Stimulated activated naive CD8-positive, alpha-beta T cell treated with anti-CD3 and anti-CD28 coated beads, Interleukin-15, amount 100 ng/mL, for 72 hours (primary cell): Measurements from ENCODE around the gene DPY19L1.
"Not testable (repeated sequence)": the region's sequence is repeated elsewhere in the genome, so short reads cannot be mapped to it uniquely, and the experiment has no call there.

Experiments used
- ATAC-seq: fragments of 150-1000 bp; cut with Tn5 transposase; 2 replicates; pipeline ENCODE4 v1.10.0; 2021; ENCODE audit warnings: mild to moderate bottlenecking, moderate library complexity
- DNase-seq, 2 donors: peaks; one replicate each; pipeline ENCODE4 v3.0.0; 2021 to 2022
- H3K27ac Mint-ChIP-seq, 2 donors: one replicate each; pipeline ENCODE4 v1.8.0; 2022; ENCODE audit warnings: mild to moderate bottlenecking in 2 of 2, mixed read lengths in 2 of 2, moderate library complexity in 2 of 2
- H3K27me3 Mint-ChIP-seq: one replicate; pipeline ENCODE4 v1.8.0; 2022; ENCODE audit warnings: mixed read lengths
- H3K4me1 Mint-ChIP-seq: one replicate; pipeline ENCODE4 v1.8.0; 2022; ENCODE audit warnings: mild to moderate bottlenecking, mixed read lengths
- H3K4me3 Mint-ChIP-seq, 2 donors: one replicate each; pipeline ENCODE4 v1.8.0; 2022; ENCODE audit warnings: mild to moderate bottlenecking in 2 of 2, mixed read lengths in 2 of 2, moderate library complexity in 1 of 2
- H3K9me3 Mint-ChIP-seq, 2 donors: one replicate each; pipeline ENCODE4 v1.8.0; 2022; ENCODE audit warnings: mixed read lengths in 2 of 2

The DPY19L1 gene

DNA sequence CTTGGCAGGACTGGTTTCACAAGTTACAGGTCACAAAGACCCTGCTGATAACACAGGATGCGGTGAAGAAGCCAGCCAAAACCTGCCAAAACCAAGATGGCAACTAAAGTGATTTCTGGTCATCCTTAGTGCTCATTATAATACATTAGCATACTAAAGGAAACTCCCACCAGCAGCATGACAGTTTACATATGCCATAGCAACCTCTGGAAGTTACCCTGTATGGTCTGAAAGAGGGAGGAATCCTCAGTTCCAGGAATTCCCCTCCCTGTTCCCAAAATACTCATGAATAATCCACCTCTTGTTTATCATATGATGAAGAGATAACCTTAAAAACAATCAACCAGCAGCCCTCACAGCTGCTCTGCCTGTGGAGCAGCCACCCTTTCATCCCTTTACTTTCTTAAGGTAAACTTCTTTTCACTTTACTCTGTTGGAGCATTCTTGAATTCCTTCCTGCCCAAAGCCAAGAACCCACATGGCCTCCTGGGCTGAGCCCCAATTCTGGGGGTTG, 21.9 kb downstream of the DPY19L1 start:
- Mint-ChIP-seq H3K4me1 (no peaks in the 10 kb centered on the region), H3K27me3 (no peaks in the 10 kb centered on the region), H3K9me3 (no peaks in the 10 kb centered on the region), H3K27ac (peak overlapping the region in 1 of 2 donors; percentile 57), H3K4me3 (no peak overlapping the region)
- DNase-seq (no peak), ATAC-seq (no peak)

DNA sequence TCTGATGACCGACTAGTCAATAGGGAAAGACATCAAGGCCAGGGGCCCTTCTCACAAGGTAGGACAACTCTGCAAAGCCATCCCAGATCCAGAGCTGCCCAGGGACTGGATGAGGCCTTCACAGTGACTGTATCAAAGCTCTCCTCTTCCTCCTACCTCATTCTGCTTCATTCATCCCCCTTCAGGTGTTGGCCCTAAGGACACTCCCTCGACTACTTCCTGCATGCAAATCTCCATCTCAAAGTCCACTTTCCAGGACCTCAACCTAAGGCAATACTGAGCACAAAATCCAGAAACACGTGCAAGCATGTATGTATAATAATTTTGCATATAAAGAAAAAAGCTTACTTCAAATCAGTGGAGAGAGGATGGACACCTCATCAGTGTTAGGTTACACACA, 25.1 kb downstream of the DPY19L1 start:
- no peak overlapping the region for H3K4me3 Mint-ChIP-seq
- no peaks in the 10 kb centered on the region for H3K4me1 Mint-ChIP-seq
- no peaks in the 10 kb centered on the region for H3K9me3 Mint-ChIP-seq
- no peak overlapping the region for H3K27ac Mint-ChIP-seq
- DNase-seq (no peak), ATAC-seq (no peak)
- no peaks in the 10 kb centered on the region for H3K27me3 Mint-ChIP-seq

DNA sequence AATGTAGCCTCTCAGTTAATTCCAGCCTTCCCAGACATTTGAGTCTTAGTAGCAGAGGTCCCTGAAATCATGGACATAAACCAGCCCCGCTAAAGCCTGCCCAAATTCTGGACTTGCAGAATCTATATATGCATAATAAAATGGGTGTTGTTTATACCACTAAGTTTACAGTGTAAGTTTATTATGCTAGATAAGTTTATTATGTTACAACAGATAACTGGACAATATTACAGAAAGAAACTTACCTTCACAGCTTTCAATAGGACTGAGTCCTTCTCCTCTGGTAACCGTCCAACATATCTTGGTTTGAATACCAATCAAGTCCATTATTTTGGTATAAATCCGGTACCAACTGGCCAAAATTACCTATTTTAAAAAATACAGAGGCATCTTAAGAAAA, 26.2 kb downstream of the DPY19L1 start:
- Mint-ChIP-seq H3K27me3 (no peaks in the 10 kb centered on the region), H3K4me3 (no peak overlapping the region), H3K9me3 (no peaks in the 10 kb centered on the region), H3K4me1 (no peaks in the 10 kb centered on the region), H3K27ac (no peak overlapping the region)
- DNase-seq (no peak), ATAC-seq (no peak)

DNA sequence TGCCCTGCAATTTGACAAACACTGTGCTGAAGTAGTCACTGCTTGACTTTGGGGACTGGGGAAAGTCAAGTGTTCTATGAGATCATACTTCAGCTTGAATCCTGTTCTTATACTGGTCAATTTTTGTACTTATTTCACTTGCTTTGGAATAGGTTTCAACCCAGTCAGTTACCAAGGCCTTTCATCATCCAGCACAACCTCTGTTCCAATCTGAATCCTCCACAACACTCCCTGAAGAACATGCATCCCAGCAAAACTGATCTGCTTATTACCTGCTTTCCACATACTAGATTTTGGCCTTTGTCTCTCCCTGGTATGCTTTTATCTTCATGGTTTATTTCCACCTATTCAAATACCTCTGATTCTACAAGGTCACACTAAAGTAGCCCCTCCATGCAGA, 29.5 kb downstream of the DPY19L1 start:
- Mint-ChIP-seq H3K4me1 (no peaks in the 10 kb centered on the region), H3K9me3 (no peaks in the 10 kb centered on the region), H3K27ac (no peak overlapping the region), H3K4me3 (no peak overlapping the region), H3K27me3 (no peaks in the 10 kb centered on the region)
- ATAC-seq (no peak), DNase-seq (no peak)

DNA sequence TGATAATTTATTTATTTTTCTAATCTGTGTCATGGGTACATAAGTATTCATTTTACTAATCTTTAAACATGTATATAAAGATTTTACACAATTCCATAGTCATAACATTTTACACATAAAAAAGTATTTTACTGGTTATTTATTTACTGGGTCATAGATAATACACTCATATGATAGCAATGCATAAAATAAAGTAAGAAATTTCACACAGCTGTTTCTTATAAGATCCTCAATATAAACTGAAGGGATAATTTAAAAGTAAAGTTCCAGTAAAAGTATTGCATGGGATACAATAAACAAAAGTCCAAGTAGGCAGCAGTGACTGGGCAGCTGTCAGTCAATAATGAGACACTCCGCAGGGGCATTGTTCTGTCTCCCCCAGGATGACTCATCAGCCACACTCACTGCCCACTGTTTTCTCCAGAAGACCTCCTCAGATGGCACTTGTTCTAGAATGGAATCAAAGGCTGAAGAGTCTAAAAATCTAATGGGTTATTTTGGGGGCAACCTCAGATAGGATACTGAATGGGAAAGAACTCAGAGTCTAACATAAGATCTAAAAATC, 32.7 kb downstream of the DPY19L1 start:
- ATAC-seq, result no peak
- H3K9me3 Mint-ChIP-seq, result no peaks in the 10 kb centered on the region
- H3K27ac Mint-ChIP-seq, result no peak overlapping the region
- no peaks in the 10 kb centered on the region for H3K27me3 Mint-ChIP-seq
- no peaks in the 10 kb centered on the region for H3K4me1 Mint-ChIP-seq
- H3K4me3 Mint-ChIP-seq, result no peak overlapping the region
- no peak for DNase-seq

DNA sequence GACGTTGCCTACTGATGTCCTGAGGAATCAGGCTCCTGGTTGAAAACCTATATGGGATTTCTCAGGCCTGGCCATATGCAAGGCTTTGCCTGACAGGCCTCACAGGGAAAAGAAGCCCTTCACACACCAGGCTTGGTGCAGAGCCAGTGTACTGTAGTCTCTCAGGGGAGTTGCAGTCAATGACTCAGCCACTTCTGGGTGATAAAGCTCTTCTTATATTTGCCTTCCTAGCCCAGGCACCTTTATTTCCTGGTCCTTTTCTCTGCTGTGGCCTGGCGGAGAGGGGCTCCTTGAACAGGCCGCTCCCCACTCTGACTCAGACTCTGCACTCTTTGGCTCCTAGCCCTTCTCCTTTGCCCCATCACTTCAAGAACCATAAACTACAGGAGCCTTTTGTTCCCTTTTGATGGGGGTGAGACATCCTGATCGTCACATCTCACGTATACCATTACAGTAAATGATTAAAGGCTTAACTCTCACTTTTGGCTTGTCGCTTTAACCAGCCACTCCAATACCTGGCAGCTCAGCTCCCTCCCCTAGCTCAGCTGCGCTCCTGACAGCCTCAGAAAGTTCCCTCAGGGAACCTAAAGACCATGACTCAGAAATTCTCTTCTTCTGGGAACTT, 33.5 kb downstream of the DPY19L1 start:
- Mint-ChIP-seq H3K9me3 (no peaks in the 10 kb centered on the region), H3K4me3 (no peak overlapping the region), H3K27ac (no peak overlapping the region), H3K27me3 (no peaks in the 10 kb centered on the region), H3K4me1 (no peaks in the 10 kb centered on the region)
- no peak for ATAC-seq
- no peak for DNase-seq

DNA sequence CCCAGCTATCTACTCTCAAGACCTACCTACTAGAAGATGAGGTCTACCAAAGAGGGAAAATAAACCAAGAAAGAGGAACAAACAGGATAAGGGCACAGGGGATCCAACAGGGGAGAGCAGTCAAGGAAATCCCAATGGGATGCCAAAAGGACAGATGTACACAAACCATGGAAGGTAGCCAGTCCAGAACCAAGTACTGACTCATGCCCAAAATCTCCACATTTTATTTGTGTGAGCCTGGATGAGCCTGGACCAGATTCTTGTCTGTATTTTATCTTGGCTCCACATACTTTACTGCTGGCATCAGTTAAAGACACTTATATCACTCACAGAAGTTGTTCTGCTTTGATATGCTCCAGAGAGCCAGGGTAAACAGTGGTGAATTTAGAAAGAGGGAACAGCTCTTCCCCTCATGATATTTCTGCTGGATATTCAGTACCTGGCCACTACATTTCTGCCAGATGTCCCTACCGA, 34.1 kb downstream of the DPY19L1 start:
- not testable (repeated sequence) for H3K27me3 Mint-ChIP-seq, H3K4me3 Mint-ChIP-seq, DNase-seq, ATAC-seq, H3K9me3 Mint-ChIP-seq, H3K4me1 Mint-ChIP-seq, H3K27ac Mint-ChIP-seq

DNA sequence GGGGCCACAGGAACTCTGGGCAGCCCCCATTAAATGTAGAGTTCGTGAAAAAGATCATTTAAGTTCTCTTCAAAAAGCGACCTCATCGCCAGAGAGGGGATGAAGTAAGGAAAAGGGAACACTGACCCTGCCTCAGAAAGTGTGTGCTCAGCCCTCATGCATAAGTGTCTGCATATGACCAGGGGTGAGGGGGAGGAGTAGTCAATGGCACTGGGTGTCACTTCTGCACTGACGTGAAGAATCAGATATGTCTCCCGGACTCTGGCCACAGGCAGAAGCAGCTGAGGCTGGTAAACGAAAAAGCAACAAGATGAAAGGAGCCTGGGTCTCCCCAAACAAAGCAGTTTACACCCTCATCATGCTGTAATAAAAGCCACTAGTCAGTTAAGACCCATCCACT, 39.0 kb downstream of the DPY19L1 start:
- not testable (repeated sequence) for H3K4me3 Mint-ChIP-seq, DNase-seq, H3K4me1 Mint-ChIP-seq, H3K27me3 Mint-ChIP-seq, H3K9me3 Mint-ChIP-seq, ATAC-seq, H3K27ac Mint-ChIP-seq

DNA sequence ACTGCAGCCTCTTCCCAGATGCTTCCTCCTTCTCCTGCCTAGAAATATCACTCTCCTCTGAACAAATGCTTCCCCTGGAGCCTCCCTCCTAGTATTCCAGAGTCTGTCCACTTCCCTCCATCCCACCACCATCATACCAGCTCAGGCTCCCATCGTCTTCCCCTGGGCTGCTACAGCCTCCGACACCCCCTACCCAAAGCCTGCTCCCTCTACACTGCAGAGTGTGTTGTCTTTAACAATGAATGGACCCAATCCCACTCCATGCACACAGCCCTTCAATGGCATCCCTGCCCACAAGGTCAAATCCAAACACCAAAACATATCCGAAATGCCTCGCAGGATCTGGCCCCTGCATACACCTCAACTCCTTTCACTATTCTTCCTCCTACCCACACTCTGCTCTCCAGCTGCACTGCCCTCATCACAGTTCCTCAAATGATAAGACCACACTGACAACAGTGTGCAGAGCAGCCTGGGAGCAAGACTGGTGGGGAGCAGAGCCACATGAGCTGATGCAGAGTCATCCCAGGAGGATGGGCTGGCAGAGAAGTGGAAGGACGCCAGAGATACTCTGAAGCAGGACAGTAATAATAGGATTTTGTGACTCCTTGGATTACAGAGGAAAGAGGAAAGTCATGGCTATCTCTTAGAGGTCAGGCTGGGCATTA, 40.7 kb downstream of the DPY19L1 start:
- not testable (repeated sequence) for ATAC-seq, DNase-seq, H3K4me3 Mint-ChIP-seq, H3K27ac Mint-ChIP-seq, H3K27me3 Mint-ChIP-seq, H3K4me1 Mint-ChIP-seq, H3K9me3 Mint-ChIP-seq

DNA sequence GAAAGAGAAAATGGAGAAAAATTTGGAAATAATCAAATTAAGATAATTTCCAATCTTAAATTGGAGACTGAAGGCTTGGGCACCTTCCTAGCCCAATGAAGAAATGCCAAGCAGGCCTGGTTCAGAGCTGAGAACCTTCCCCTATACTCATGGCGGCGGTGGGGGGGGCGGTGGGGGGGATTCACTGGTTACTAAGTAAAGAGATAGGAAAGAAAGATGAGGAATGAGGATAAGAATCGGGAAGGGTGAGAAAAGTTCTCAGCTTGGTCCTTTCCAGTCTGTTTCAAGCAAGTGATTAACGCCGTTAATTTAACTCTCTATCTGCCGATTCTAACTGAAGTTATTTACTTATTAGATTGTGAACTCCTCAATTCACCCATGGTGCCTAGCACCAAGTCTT, 41.5 kb downstream of the DPY19L1 start:
- H3K27ac Mint-ChIP-seq, result no peak overlapping the region
- peaks cover 0 to 7% of the 10 kb centered on the region in 2 donors for H3K9me3 Mint-ChIP-seq
- no peaks in the 10 kb centered on the region for H3K4me1 Mint-ChIP-seq
- ATAC-seq, result no peak
- H3K27me3 Mint-ChIP-seq, result no peaks in the 10 kb centered on the region
- H3K4me3 Mint-ChIP-seq, result no peak overlapping the region
- DNase-seq, result no peak

DNA sequence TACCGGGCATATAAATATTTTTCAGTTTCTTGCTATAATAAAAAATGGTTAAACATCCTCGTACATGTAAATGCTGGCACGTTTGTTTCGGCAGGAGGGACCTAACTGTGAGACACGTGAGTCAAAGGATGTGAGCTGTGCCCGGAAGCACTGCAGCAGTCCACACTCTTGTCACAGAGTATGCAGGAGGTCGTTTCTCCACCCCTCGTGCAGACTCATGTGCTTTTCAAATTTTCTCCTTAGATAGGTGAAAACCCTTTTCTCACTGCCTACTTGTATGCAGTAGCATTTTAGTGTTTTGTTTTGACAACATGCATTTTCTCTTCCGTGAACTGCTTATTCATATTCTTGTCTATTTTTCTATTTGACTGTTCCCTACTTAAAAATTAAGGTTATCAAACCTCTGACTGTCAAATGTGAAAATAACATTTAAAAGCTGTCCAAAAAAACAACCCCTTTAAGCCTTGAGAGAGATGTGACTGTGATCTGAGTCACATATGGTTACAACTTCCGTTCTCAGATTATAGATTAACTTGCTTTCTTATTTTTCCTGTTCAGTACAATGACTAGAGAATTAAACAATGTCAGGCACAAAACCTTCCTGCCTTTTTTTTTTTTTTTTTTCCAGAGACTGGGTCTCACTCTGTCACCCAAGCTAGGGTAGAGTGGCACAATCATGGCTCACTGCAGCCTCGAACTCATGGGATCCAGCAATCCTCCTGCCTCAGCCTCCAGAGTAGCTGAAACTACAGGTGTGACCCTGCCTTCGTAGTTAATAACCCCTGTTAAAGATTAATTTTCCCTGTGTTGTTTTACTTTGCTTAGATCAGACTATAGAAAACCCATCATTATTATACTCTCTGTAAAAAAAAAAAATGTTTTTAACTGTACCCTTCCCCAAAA, 45.1 kb downstream of the DPY19L1 start:
- peaks cover 0 to 7% of the 10 kb centered on the region in 2 donors for H3K9me3 Mint-ChIP-seq
- H3K4me3 Mint-ChIP-seq, result no peak overlapping the region
- ATAC-seq (peak; percentile 87), DNase-seq (peak in 1 of 2 donors; percentile 12)
- no peak overlapping the region for H3K27ac Mint-ChIP-seq
- no peaks in the 10 kb centered on the region for H3K27me3 Mint-ChIP-seq
- H3K4me1 Mint-ChIP-seq, result no peaks in the 10 kb centered on the region

DNA sequence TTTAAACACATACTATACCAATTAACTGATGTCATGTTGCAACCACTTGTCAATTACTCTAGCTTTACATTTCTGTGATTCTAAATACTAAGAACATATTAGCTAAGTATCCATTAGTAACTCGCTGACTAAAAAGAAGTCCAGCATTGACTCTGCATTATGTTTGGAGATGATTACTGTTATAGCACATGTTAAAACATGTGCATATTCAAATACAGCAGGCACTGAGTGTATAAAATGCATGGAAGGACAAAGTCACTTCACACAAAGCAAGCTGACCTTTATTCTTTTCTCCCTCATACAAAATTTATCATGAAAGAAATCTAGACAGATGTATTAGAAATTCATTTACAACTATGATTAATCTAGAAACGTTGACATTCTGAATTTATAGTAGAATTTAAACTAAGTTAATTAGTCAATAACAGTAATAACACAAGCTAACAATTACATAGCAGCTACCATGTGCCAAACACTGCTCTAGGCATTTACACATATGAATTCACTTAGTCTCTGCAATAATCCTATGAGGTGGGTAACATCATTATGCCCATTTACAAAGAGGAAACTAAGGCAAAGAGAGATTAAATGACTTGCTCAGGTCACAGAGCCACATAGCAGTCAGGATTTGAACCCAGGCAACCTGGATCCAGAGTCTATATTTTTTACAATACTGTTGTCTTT, 48.7 kb downstream of the DPY19L1 start:
- H3K27me3 Mint-ChIP-seq, H3K4me1 Mint-ChIP-seq, H3K27ac Mint-ChIP-seq, ATAC-seq, H3K9me3 Mint-ChIP-seq, H3K4me3 Mint-ChIP-seq, DNase-seq: not testable (repeated sequence)

DNA sequence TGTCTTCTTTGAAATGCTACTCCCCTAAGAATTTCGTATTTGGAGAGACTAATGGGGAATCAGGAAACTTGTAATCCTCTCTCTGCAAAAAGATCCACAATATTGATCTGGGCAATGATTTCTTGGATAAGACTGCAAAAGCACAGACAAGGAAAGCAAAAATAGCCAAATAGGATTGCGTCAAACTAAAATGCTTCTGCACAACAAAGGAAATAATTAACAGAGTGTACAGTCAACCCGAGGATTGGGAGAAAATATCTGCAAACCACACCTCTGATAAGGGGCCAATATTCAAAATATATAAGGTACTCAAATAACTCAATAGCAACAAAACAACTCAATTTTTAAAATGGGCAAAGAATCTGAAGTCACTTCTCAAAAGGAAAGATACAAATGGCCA, 52.1 kb downstream of the DPY19L1 start:
- not testable (repeated sequence) for DNase-seq, H3K27ac Mint-ChIP-seq, H3K4me3 Mint-ChIP-seq, H3K27me3 Mint-ChIP-seq, H3K9me3 Mint-ChIP-seq, ATAC-seq, H3K4me1 Mint-ChIP-seq

DNA sequence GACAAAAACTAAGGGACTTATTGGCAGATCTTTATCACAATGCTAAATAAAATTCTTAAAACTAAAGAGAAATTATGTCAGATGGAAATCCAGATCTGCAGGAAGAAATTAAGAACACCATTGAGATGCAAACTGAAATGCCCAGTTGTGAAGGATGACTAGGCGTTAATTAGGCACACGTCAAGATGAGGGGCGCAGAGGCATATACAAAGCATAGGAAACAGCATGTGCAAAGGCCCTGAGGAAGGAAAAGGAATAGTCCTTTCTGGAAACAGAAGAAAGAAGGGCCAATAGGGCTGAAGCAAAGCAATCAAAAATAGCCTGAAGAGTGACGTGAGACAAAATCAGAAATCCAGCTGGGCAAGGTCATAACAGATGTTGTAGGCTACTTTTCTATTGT, 53.1 kb downstream of the DPY19L1 start:
- not testable (repeated sequence) for H3K4me1 Mint-ChIP-seq, H3K4me3 Mint-ChIP-seq, H3K27ac Mint-ChIP-seq, ATAC-seq, H3K9me3 Mint-ChIP-seq, H3K27me3 Mint-ChIP-seq, DNase-seq

DNA sequence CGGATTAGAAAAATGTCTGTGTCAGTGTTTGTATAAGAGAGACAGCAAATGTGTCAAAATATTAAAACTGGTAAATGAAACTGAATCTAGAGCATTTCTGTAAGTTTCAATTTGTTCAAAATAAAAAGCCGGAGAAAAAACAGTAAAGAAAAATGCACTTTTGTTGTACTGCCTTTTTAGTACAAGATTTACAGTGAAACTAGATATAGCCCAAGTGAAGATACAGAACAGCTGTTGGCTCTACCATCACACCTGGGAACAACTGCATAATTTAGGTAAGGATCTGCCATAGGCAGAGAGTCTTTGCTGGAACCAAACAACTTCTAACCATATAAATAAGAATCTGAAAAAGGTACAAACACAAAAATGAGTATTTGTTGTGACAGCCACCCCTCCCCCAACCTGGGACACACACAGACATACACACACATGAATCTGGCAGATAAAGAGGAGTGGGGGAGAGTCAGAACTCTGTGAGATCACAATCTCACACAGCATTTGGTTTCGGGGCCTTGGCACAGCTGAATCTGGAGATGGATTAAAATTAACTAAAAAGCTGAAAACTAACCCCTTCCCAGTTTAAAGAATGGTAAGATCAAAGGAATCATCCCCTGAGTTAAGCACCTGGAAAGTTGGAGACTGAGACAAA, 54.8 kb downstream of the DPY19L1 start:
- ATAC-seq, result no peak
- H3K27ac Mint-ChIP-seq, result no peak overlapping the region
- H3K9me3 Mint-ChIP-seq, result peaks cover 0 to 5% of the 10 kb centered on the region in 2 donors
- H3K4me1 Mint-ChIP-seq, result no peaks in the 10 kb centered on the region
- DNase-seq, result no peak
- no peaks in the 10 kb centered on the region for H3K27me3 Mint-ChIP-seq
- H3K4me3 Mint-ChIP-seq, result no peak overlapping the region
